ENCODE data around the gene CDK5. TPM values are rescaled to one million over a fixed set of nuclear protein-coding genes. Genes with fewer than 3 reads are reported as not detected.

The CDK5 gene
- total and polyA plus RNA-seq, 10 of the 15 experiments (the other 5 are each of a cell fraction or from before 2014, with no cell fraction given) = 1.5 to 33.4 (median 21.6) TPM

DNA sequence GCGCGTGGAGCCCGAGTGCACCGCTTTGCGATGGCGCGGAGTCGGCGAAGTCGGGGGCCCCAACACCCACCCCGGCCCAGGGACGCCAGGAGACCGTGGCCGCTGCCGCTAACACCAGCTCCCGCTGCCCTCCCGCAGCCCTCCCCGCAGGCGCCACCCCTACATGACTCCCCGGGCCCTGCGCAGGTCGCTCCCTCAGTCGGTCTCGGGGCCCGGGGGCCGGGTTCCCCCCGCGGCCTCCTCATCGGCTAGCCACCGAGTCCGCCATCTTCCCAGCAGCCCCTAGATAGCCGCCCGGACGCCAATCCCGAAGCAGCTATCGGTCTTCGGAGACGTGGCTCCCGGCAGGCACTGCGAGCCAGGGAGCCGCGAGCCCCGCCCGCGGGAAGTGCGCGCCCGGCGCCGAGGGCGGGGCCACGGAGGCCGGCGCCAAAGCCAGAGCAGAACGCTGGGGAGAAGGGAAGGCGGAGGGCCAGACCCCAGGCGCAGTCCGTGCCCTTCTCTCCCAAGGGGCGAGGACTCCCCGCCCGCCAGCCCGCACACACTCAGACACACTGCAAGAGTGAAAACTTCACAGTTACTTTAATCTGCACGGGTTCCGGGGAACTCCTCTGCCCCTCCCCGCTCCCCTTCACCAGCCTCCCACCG is 22.9 kb upstream of the CDK5 start, which contains the start of gene FASTK (continued):
- TF ChIP-seq ZNF217 (IDR thresholded peaks at IDR 0.05) (no peak), TBL1XR1 (IDR thresholded peaks at IDR 0.05; ENCODE audit: low read depth, low read length) (peak; percentile 64; the same call in 1 of the 2 replicates), IRF4 (IDR thresholded peaks at IDR 0.05; ENCODE audit: low read depth, low read length) (no peak), ESRRA (IDR thresholded peaks at IDR 0.05; ENCODE audit: low read length) (no peak; the same call in 1 of the 2 replicates), RBBP5 (conservative IDR thresholded peaks at IDR 0.05) (no peak), NFYB (IDR thresholded peaks at IDR 0.05; ENCODE audit: insufficient read depth, low read depth, low read length) (peak; percentile 56; the same call in 1 of the 2 replicates), RB1 (IDR thresholded peaks at IDR 0.05; ENCODE audit: borderline replicate concordance) (peak; percentile 89; the same call in 1 of the 2 replicates), CEBPB (IDR thresholded peaks at IDR 0.05; ENCODE audit: borderline replicate concordance in 1 of 2, low read depth in 2 of 2, low read length in 2 of 2) (no peak), CBX3 (IDR thresholded peaks at IDR 0.05; ENCODE audit: borderline replicate concordance, low read depth) (no peak), ZNF207 (IDR thresholded peaks at IDR 0.05; ENCODE audit: borderline replicate concordance) (no peak; the same call in 1 of the 2 replicates), NRF1 (conservative IDR thresholded peaks at IDR 0.05; ENCODE audit: low read depth, low read length) (0 out of 2 replicates have a peak, but pooled peaks have one; percentile 22), BACH1 (IDR thresholded peaks at IDR 0.05; ENCODE audit: borderline replicate concordance) (peak; percentile 53; the same call in 1 of the 2 replicates), TAF1 (IDR thresholded peaks at IDR 0.05; ENCODE audit: borderline replicate concordance, low read depth, low read length) (peak; percentile 92), IKZF1 (conservative IDR thresholded peaks at IDR 0.05) (peak; percentile 71), GABPA (IDR thresholded peaks at IDR 0.05; ENCODE audit: low read depth) (no peak), FOS (IDR thresholded peaks at IDR 0.05; ENCODE audit: borderline replicate concordance, extremely low read depth, insufficient read length) (no peak), MYB (IDR thresholded peaks at IDR 0.05; ENCODE audit: borderline replicate concordance, low read depth, low read length) (no peak), MEF2B (IDR thresholded peaks at IDR 0.05; ENCODE audit: partially characterized antibody, poor library complexity, severe bottlenecking) (peak; percentile 24), SP1 (IDR thresholded peaks at IDR 0.05; ENCODE audit: low read depth, low read length) (peak; percentile 30)
- TF ChIP-seq, protein P1, sequence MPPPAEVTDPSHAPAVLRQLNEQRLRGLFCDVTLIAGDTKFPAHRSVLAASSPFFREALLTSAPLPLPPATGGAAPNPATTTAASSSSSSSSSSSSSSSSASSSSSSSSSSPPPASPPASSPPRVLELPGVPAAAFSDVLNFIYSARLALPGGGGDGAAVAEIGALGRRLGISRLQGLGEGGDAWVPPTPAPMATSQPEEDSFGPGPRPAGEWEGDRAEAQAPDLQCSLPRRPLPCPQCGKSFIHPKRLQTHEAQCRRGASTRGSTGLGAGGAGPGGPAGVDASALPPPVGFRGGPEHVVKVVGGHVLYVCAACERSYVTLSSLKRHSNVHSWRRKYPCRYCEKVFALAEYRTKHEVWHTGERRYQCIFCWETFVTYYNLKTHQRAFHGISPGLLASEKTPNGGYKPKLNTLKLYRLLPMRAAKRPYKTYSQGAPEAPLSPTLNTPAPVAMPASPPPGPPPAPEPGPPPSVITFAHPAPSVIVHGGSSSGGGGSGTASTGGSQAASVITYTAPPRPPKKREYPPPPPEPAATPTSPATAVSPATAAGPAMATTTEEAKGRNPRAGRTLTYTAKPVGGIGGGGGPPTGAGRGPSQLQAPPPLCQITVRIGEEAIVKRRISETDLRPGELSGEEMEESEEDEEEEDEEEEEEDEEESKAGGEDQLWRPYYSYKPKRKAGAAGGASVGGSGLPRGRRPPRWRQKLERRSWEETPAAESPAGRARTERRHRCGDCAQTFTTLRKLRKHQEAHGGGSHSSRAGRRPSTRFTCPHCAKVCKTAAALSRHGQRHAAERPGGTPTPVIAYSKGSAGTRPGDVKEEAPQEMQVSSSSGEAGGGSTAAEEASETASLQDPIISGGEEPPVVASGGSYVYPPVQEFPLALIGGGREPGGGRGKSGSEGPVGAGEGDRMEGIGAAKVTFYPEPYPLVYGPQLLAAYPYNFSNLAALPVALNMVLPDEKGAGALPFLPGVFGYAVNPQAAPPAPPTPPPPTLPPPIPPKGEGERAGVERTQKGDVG (CRISPR knock-in tag; IDR thresholded peaks at IDR 0.05) = no peak
- TF ChIP-seq, protein P2, sequence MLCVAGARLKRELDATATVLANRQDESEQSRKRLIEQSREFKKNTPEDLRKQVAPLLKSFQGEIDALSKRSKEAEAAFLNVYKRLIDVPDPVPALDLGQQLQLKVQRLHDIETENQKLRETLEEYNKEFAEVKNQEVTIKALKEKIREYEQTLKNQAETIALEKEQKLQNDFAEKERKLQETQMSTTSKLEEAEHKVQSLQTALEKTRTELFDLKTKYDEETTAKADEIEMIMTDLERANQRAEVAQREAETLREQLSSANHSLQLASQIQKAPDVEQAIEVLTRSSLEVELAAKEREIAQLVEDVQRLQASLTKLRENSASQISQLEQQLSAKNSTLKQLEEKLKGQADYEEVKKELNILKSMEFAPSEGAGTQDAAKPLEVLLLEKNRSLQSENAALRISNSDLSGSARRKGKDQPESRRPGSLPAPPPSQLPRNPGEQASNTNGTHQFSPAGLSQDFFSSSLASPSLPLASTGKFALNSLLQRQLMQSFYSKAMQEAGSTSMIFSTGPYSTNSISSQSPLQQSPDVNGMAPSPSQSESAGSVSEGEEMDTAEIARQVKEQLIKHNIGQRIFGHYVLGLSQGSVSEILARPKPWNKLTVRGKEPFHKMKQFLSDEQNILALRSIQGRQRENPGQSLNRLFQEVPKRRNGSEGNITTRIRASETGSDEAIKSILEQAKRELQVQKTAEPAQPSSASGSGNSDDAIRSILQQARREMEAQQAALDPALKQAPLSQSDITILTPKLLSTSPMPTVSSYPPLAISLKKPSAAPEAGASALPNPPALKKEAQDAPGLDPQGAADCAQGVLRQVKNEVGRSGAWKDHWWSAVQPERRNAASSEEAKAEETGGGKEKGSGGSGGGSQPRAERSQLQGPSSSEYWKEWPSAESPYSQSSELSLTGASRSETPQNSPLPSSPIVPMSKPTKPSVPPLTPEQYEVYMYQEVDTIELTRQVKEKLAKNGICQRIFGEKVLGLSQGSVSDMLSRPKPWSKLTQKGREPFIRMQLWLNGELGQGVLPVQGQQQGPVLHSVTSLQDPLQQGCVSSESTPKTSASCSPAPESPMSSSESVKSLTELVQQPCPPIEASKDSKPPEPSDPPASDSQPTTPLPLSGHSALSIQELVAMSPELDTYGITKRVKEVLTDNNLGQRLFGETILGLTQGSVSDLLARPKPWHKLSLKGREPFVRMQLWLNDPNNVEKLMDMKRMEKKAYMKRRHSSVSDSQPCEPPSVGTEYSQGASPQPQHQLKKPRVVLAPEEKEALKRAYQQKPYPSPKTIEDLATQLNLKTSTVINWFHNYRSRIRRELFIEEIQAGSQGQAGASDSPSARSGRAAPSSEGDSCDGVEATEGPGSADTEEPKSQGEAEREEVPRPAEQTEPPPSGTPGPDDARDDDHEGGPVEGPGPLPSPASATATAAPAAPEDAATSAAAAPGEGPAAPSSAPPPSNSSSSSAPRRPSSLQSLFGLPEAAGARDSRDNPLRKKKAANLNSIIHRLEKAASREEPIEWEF (IDR thresholded peaks at IDR 0.05; ENCODE audit: insufficient replicate concordance, low read depth, low read length) = no peak
- TF ChIP-seq, protein P3, sequence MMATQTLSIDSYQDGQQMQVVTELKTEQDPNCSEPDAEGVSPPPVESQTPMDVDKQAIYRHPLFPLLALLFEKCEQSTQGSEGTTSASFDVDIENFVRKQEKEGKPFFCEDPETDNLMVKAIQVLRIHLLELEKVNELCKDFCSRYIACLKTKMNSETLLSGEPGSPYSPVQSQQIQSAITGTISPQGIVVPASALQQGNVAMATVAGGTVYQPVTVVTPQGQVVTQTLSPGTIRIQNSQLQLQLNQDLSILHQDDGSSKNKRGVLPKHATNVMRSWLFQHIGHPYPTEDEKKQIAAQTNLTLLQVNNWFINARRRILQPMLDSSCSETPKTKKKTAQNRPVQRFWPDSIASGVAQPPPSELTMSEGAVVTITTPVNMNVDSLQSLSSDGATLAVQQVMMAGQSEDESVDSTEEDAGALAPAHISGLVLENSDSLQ (IDR thresholded peaks at IDR 0.05) = peak; percentile 45; the same call in 1 of the 2 replicates
